Esophagus squamous epithelium (tissue), 4 donors: ENCODE measurements around the gene CTLA4.

Experiments
- CTCF ChIP-seq, 6 experiments: fragments of 450-650 bp in 4 of 6; fragments of 200-600 bp in 2 of 6; sonication (generic) in 2 of 6; IDR thresholded peaks; one replicate each; pipeline ENCODE4 v1.5.1; 2016 to 2019; ENCODE audit warnings: antibody characterized with exemption in 6 of 6, mild to moderate bottlenecking in 4 of 6, moderate library complexity in 4 of 6
- POLR2A ChIP-seq, 4 donors: fragments of 450-650 bp; IDR thresholded peaks; one replicate each; pipeline ENCODE4 v1.6.1; 2017; ENCODE audit warnings: antibody characterized with exemption in 4 of 4, mild to moderate bottlenecking in 4 of 4, moderate library complexity in 3 of 4

- no peak for TF ChIP-seq CTCF (IDR thresholded peaks at IDR 0.05)
- no peak for TF ChIP-seq POLR2A (IDR thresholded peaks at IDR 0.05)
Measured at GRCh38 chr2:203889944-203890343, 22.4 kb downstream of the CTLA4 start.
